ENCODE measurements around the gene PDXK. TPM values are rescaled to one million over a fixed set of nuclear protein-coding genes. Genes with fewer than 3 reads are reported as not detected.

Gene PDXK
- total RNA-seq, 1 donor from 2014 or later: 72.0 TPM

- peaks cover 41% of the 10 kb centered on the region for H3K4me1 Mint-ChIP-seq (ENCODE audit: unreplicated experiment)
- DNase-seq (ENCODE audit: low spot score): no peak
- H3K9me3 Mint-ChIP-seq (ENCODE audit: unreplicated experiment): no peaks in the 10 kb centered on the region
- H3K4me3 Mint-ChIP-seq (ENCODE audit: unreplicated experiment): no peak overlapping the region
- H3K36me3 Mint-ChIP-seq (ENCODE audit: low read depth, unreplicated experiment): peaks cover 10% of the 10 kb centered on the region
- TF ChIP-seq CTCF (IDR thresholded peaks at IDR 0.05; ENCODE audit: unreplicated experiment): no peak
- H3K27ac Mint-ChIP-seq (ENCODE audit: unreplicated experiment): no peak overlapping the region
- H3K27me3 Mint-ChIP-seq (ENCODE audit: unreplicated experiment): peaks cover 12% of the 10 kb centered on the region
Observed at GRCh38 chr21:43727519-43728153, 8.7 kb downstream of the PDXK start.

- H3K36me3 Mint-ChIP-seq (ENCODE audit: low read depth, unreplicated experiment): peaks cover 10% of the 10 kb centered on the region
- peak overlapping the region; percentile 59 for H3K4me3 Mint-ChIP-seq (ENCODE audit: unreplicated experiment)
- peak overlapping the region; percentile 57 for H3K27ac Mint-ChIP-seq (ENCODE audit: unreplicated experiment)
- no peak for DNase-seq (ENCODE audit: low spot score)
- peaks cover 40% of the 10 kb centered on the region for H3K4me1 Mint-ChIP-seq (ENCODE audit: unreplicated experiment)
- no peak for TF ChIP-seq CTCF (IDR thresholded peaks at IDR 0.05; ENCODE audit: unreplicated experiment)
- peaks cover 10% of the 10 kb centered on the region for H3K27me3 Mint-ChIP-seq (ENCODE audit: unreplicated experiment)
- H3K9me3 Mint-ChIP-seq (ENCODE audit: unreplicated experiment): no peaks in the 10 kb centered on the region
Observed at GRCh38 chr21:43728154-43728466, 9.2 kb downstream of the PDXK start.

- Mint-ChIP-seq H3K4me1 (ENCODE audit: unreplicated experiment) (peaks cover 45% of the 10 kb centered on the region), H3K36me3 (ENCODE audit: low read depth, unreplicated experiment) (peaks cover 10% of the 10 kb centered on the region), H3K27me3 (ENCODE audit: unreplicated experiment) (peaks cover 10% of the 10 kb centered on the region), H3K9me3 (ENCODE audit: unreplicated experiment) (no peaks in the 10 kb centered on the region), H3K27ac (ENCODE audit: unreplicated experiment) (peak overlapping the region; percentile 90), H3K4me3 (ENCODE audit: unreplicated experiment) (peak overlapping the region; percentile 87)
- peak; percentile 38 for TF ChIP-seq CTCF (IDR thresholded peaks at IDR 0.05; ENCODE audit: unreplicated experiment)
- DNase-seq (ENCODE audit: low spot score): peak; percentile 69
Observed at GRCh38 chr21:43728467-43729390, 9.8 kb downstream of the PDXK start.

GRCh38 chr21:43731476-43731875 is 12.5 kb downstream of the PDXK start:
- H3K4me1 Mint-ChIP-seq (ENCODE audit: unreplicated experiment): peaks cover 44% of the 10 kb centered on the region
- H3K27me3 Mint-ChIP-seq (ENCODE audit: unreplicated experiment): peaks cover 12% of the 10 kb centered on the region
- H3K27ac Mint-ChIP-seq (ENCODE audit: unreplicated experiment): no peak overlapping the region
- no peaks in the 10 kb centered on the region for H3K9me3 Mint-ChIP-seq (ENCODE audit: unreplicated experiment)
- H3K4me3 Mint-ChIP-seq (ENCODE audit: unreplicated experiment): no peak overlapping the region
- no peak for TF ChIP-seq CTCF (IDR thresholded peaks at IDR 0.05; ENCODE audit: unreplicated experiment)
- H3K36me3 Mint-ChIP-seq (ENCODE audit: low read depth, unreplicated experiment): peaks cover 10% of the 10 kb centered on the region
- no peak for DNase-seq (ENCODE audit: low spot score)

All from endothelial cell (in vitro differentiated cells).